CD4-positive, alpha-beta memory T cell (primary cell): ENCODE results near the gene USP11. TPM values are rescaled to one million over a fixed set of nuclear protein-coding genes. Genes with fewer than 3 reads are reported as not detected.
"Not testable (repeated sequence)": the region's sequence is repeated elsewhere in the genome, so short reads cannot be mapped to it uniquely, and the experiment has no call there.

Experiments used
- CTCF ChIA-PET: fragments of 350-600 bp; sonication (Branson Sonifier 250); formaldehyde crosslinking; loops from one replicate; lab custom pipeline; 2021; ENCODE audit warnings: inconsistent platforms; ENCODE audit not compliant: partially characterized antibody; lab: Charles Lee
- POLR2A ChIA-PET: fragments of 350-600 bp; sonication (Branson Sonifier 250); formaldehyde crosslinking; loops from one replicate; lab custom pipeline; 2021; ENCODE audit not compliant: partially characterized antibody; lab: Charles Lee
- DNase-seq, 5 donors: peaks; one replicate each; pipeline versions ENCODE4 v3.0.0 to v3.0.0-alpha.2; 2020 to 2022; ENCODE audit warnings: mixed read lengths in 1 of 5
- H3K27ac ChIP-seq: one replicate; pipeline ENCODE4 v1.7.0; 2013; ENCODE audit warnings: low read depth, low read length
- H3K27me3 ChIP-seq: 2 replicates; pipeline ENCODE4 v1.7.0; 2013; ENCODE audit warnings: mild to moderate bottlenecking, low read length, moderate library complexity; ENCODE audit not compliant: insufficient read depth
- H3K36me3 ChIP-seq: 2 replicates; pipeline ENCODE4 v1.7.0; 2013; ENCODE audit warnings: mild to moderate bottlenecking, low read length, moderate library complexity; ENCODE audit not compliant: insufficient read depth
- H3K4me1 ChIP-seq: 2 replicates; pipeline ENCODE4 v1.7.0; 2013; ENCODE audit warnings: mild to moderate bottlenecking, low read length, moderate library complexity; ENCODE audit not compliant: insufficient read depth
- H3K4me3 ChIP-seq, 2 donors: one replicate each; pipeline ENCODE4 v1.7.0; 2013; ENCODE audit warnings: low read length in 2 of 2, mild to moderate bottlenecking in 1 of 2
- H3K9me3 ChIP-seq, 2 donors: one replicate each; pipeline ENCODE4 v1.7.0; 2013; ENCODE audit warnings: low read length in 2 of 2, control low read depth in 1 of 2; ENCODE audit not compliant: control insufficient read depth in 1 of 2
- H3K27ac Mint-ChIP-seq, 7 donors: one replicate each; pipeline ENCODE4 v1.8.0; 2020 to 2021; ENCODE audit warnings: mixed read lengths in 7 of 7, mild to moderate bottlenecking in 6 of 7, inconsistent platforms in 3 of 7, moderate library complexity in 3 of 7
- H3K27me3 Mint-ChIP-seq, 2 donors: one replicate each; pipeline ENCODE4 v1.8.0; 2020 to 2021; ENCODE audit warnings: mixed read lengths in 2 of 2
- H3K36me3 Mint-ChIP-seq, 2 donors: one replicate each; pipeline ENCODE4 v1.8.0; 2020 to 2021; ENCODE audit warnings: mixed read lengths in 2 of 2, inconsistent platforms in 1 of 2, mild to moderate bottlenecking in 1 of 2
- H3K4me1 Mint-ChIP-seq, 4 donors: one replicate each; pipeline ENCODE4 v1.8.0; 2020 to 2021; ENCODE audit warnings: mixed read lengths in 4 of 4, mild to moderate bottlenecking in 1 of 4
- H3K4me3 Mint-ChIP-seq, 8 donors: one replicate each; pipeline ENCODE4 v1.8.0; 2020 to 2021; ENCODE audit warnings: mixed read lengths in 8 of 8, mild to moderate bottlenecking in 7 of 8, moderate library complexity in 6 of 8, inconsistent platforms in 3 of 8
- H3K9me3 Mint-ChIP-seq, 8 donors: one replicate each; pipeline ENCODE4 v1.8.0; 2020 to 2021; ENCODE audit warnings: mixed read lengths in 8 of 8, mild to moderate bottlenecking in 5 of 8, inconsistent platforms in 3 of 8, moderate library complexity in 1 of 8
- intact Hi-C: fragments of 100-400 bp; cut with micrococcal nuclease; formaldehyde crosslinking; loops from one replicate; pipeline ENCODE4 v1.15.1; 2023
- polyA plus RNA-seq, 2 donors: library from polyadenylated mRNA; unstranded; fragments of 300-500 nt; fragmentation: Illumina TruSeq; gene quantifications; one replicate each; pipeline ENCODE4 v1.2.3, GENCODE V29; 2021
- total RNA-seq, 2 experiments: library from RNA; stranded (reverse); gene quantifications; one replicate each; pipeline ENCODE4 v1.2.3, GENCODE V29; 2021

Gene USP11
- total and polyA plus RNA-seq, 4 experiments from 2014 or later, result 36.6 to 81.4 (median 61.9) TPM

- H3K27me3 ChIP-seq, result no peaks in the 10 kb centered on the region
- no peak overlapping the region for H3K4me3 Mint-ChIP-seq
- peaks cover 0 to 1% (median 0%) of the 10 kb centered on the region in 4 donors for H3K4me1 Mint-ChIP-seq
- CTCF ChIA-PET, result no interaction called here
- no peak overlapping the region for H3K27ac ChIP-seq
- intact Hi-C loops, result no loop called here
- H3K4me3 ChIP-seq, result no peak overlapping the region
- H3K4me1 ChIP-seq, result no peaks in the 10 kb centered on the region
- H3K27ac Mint-ChIP-seq, result no peak overlapping the region
- DNase-seq, result no peak
- no peaks in the 10 kb centered on the region for H3K27me3 Mint-ChIP-seq
- no peaks in the 10 kb centered on the region for H3K9me3 ChIP-seq
- H3K36me3 ChIP-seq, result no peaks in the 10 kb centered on the region
- H3K9me3 Mint-ChIP-seq, result no peaks in the 10 kb centered on the region
- H3K36me3 Mint-ChIP-seq, result peaks cover 21 to 25% of the 10 kb centered on the region in 2 donors
- POLR2A ChIA-PET, result no interaction called here
Observed at GRCh38 chrX:47248576-47248975, 15.8 kb downstream of the USP11 start.

GRCh38 chrX:47250017-47250347 lies 17.2 kb downstream of the USP11 start:
- H3K4me1 Mint-ChIP-seq, result peaks cover 0 to 4% (median under 1%) of the 10 kb centered on the region in 4 donors
- peaks cover 11 to 19% of the 10 kb centered on the region in 2 donors for H3K36me3 Mint-ChIP-seq
- H3K27me3 Mint-ChIP-seq, result no peaks in the 10 kb centered on the region
- Histone ChIP-seq H3K27ac (no peak overlapping the region), H3K9me3 (no peaks in the 10 kb centered on the region), H3K36me3 (no peaks in the 10 kb centered on the region), H3K4me3 (no peak overlapping the region), H3K4me1 (no peaks in the 10 kb centered on the region), H3K27me3 (no peaks in the 10 kb centered on the region)
- H3K9me3 Mint-ChIP-seq, result peaks cover 0 to 10% (median 5%) of the 10 kb centered on the region in 8 donors
- CTCF ChIA-PET, result no interaction called here
- H3K27ac Mint-ChIP-seq, result no peak overlapping the region
- intact Hi-C loops, result no loop called here
- POLR2A ChIA-PET, result no interaction called here
- DNase-seq, result no peak
- no peak overlapping the region for H3K4me3 Mint-ChIP-seq

GRCh38 chrX:47257620-47258019 lies 24.8 kb downstream of the USP11 start:
- H3K9me3 Mint-ChIP-seq, result peaks cover 0 to 10% (median 7%) of the 10 kb centered on the region in 8 donors
- DNase-seq, H3K9me3 ChIP-seq, H3K4me1 Mint-ChIP-seq, CTCF ChIA-PET, H3K4me1 ChIP-seq, H3K27me3 ChIP-seq, H3K4me3 ChIP-seq, POLR2A ChIA-PET, H3K36me3 Mint-ChIP-seq, H3K4me3 Mint-ChIP-seq, intact Hi-C loops, H3K27ac Mint-ChIP-seq, H3K27ac ChIP-seq, H3K36me3 ChIP-seq, H3K27me3 Mint-ChIP-seq: not testable (repeated sequence)

- Histone ChIP-seq H3K9me3 (no peaks in the 10 kb centered on the region), H3K4me3 (no peak overlapping the region), H3K27ac (no peak overlapping the region), H3K27me3 (no peaks in the 10 kb centered on the region), H3K36me3 (no peaks in the 10 kb centered on the region), H3K4me1 (no peaks in the 10 kb centered on the region)
- DNase-seq, result no peak
- ChIA-PET POLR2A (no interaction called here), CTCF (no interaction called here)
- Mint-ChIP-seq H3K9me3 (no peaks in the 10 kb centered on the region), H3K4me1 (no peaks in the 10 kb centered on the region), H3K4me3 (no peak overlapping the region), H3K36me3 (no peaks in the 10 kb centered on the region), H3K27me3 (no peaks in the 10 kb centered on the region), H3K27ac (no peak overlapping the region)
- intact Hi-C loops, result no loop called here
Observed at GRCh38 chrX:47264483-47265173, 31.8 kb downstream of the USP11 start.

- ChIA-PET POLR2A (no interaction called here), CTCF (no interaction called here)
- Mint-ChIP-seq H3K36me3 (no peaks in the 10 kb centered on the region), H3K27ac (no peak overlapping the region), H3K27me3 (no peaks in the 10 kb centered on the region), H3K4me3 (no peak overlapping the region), H3K4me1 (no peaks in the 10 kb centered on the region), H3K9me3 (no peaks in the 10 kb centered on the region)
- Histone ChIP-seq H3K4me3 (no peak overlapping the region), H3K27ac (no peak overlapping the region), H3K9me3 (no peaks in the 10 kb centered on the region), H3K36me3 (no peaks in the 10 kb centered on the region), H3K4me1 (no peaks in the 10 kb centered on the region), H3K27me3 (no peaks in the 10 kb centered on the region)
- intact Hi-C loops, result no loop called here
- DNase-seq, result no peak
Observed at GRCh38 chrX:47266643-47267042, 33.8 kb downstream of the USP11 start.

- Histone ChIP-seq H3K9me3 (no peaks in the 10 kb centered on the region), H3K27me3 (no peaks in the 10 kb centered on the region), H3K4me1 (no peaks in the 10 kb centered on the region), H3K36me3 (no peaks in the 10 kb centered on the region), H3K27ac (no peak overlapping the region), H3K4me3 (no peak overlapping the region)
- CTCF ChIA-PET, result no interaction called here
- no peak for DNase-seq
- intact Hi-C loops, result no loop called here
- Mint-ChIP-seq H3K4me1 (no peaks in the 10 kb centered on the region), H3K4me3 (no peak overlapping the region), H3K36me3 (no peaks in the 10 kb centered on the region), H3K27ac (no peak overlapping the region), H3K27me3 (no peaks in the 10 kb centered on the region), H3K9me3 (peaks cover 0 to 2% (median 0%) of the 10 kb centered on the region in 8 donors)
- POLR2A ChIA-PET, result no interaction called here
Observed at GRCh38 chrX:47272013-47272408, 39.2 kb downstream of the USP11 start.

- no peaks in the 10 kb centered on the region for H3K9me3 ChIP-seq
- peaks cover 0 to 2% (median 0%) of the 10 kb centered on the region in 8 donors for H3K9me3 Mint-ChIP-seq
- no peaks in the 10 kb centered on the region for H3K4me1 ChIP-seq
- no peak overlapping the region for H3K27ac Mint-ChIP-seq
- intact Hi-C loops, result no loop called here
- H3K27ac ChIP-seq, result no peak overlapping the region
- no peaks in the 10 kb centered on the region for H3K36me3 ChIP-seq
- H3K27me3 Mint-ChIP-seq, result no peaks in the 10 kb centered on the region
- no peaks in the 10 kb centered on the region for H3K27me3 ChIP-seq
- CTCF ChIA-PET, result no interaction called here
- H3K36me3 Mint-ChIP-seq, result no peaks in the 10 kb centered on the region
- H3K4me1 Mint-ChIP-seq, result no peaks in the 10 kb centered on the region
- H3K4me3 ChIP-seq, result no peak overlapping the region
- no peak for DNase-seq
- H3K4me3 Mint-ChIP-seq, result no peak overlapping the region
- POLR2A ChIA-PET, result no interaction called here
Observed at GRCh38 chrX:47273011-47273730, 40.4 kb downstream of the USP11 start.
